Smooth muscle cell (in vitro differentiated cells): ENCODE data around the gene LILRA5. TPM values are rescaled to one million over a fixed set of nuclear protein-coding genes. Genes with fewer than 3 reads are reported as not detected.
"Not testable (repeated sequence)": the region's sequence is repeated elsewhere in the genome, so short reads cannot be mapped to it uniquely, and the experiment has no call there.

ENCODE experiments used
- DNase-seq: peaks from one replicate; lab custom pipeline; 2025; ENCODE audit not compliant: unreplicated experiment; lab: John Stamatoyannopoulos, UW
- H2AFZ ChIP-seq: fragments of 200-600 bp; sonication (generic); 2 replicates; pipeline ENCODE4 v1.6.0; 2016; ENCODE audit warnings: antibody characterized with exemption, low read depth, mild to moderate bottlenecking
- H3F3A ChIP-seq: fragments of 200-600 bp; sonication (generic); 2 replicates; pipeline ENCODE4 v1.6.0; 2017; ENCODE audit warnings: antibody characterized with exemption, low read depth
- H3K27ac ChIP-seq: fragments of 200-600 bp; sonication (generic); 2 replicates; pipeline ENCODE4 v1.5.1; 2016; ENCODE audit warnings: low read depth, mild to moderate bottlenecking
- H3K27me3 ChIP-seq: fragments of 200-600 bp; sonication (generic); 2 replicates; pipeline ENCODE4 v1.6.1; 2016; ENCODE audit warnings: low read depth, mild to moderate bottlenecking
- H3K36me3 ChIP-seq: fragments of 200-600 bp; sonication (generic); 2 replicates; pipeline ENCODE4 v1.5.1; 2016; ENCODE audit warnings: low read depth
- H3K4me1 ChIP-seq: fragments of 200-600 bp; sonication (generic); 2 replicates; pipeline ENCODE4 v1.5.1; 2016; ENCODE audit warnings: low read depth
- H3K4me2 ChIP-seq: fragments of 200-600 bp; sonication (generic); 2 replicates; pipeline ENCODE4 v1.6.0; 2016; ENCODE audit warnings: mild to moderate bottlenecking
- H3K4me3 ChIP-seq: fragments of 200-600 bp; sonication (generic); 2 replicates; pipeline ENCODE4 v1.5.1; 2016; ENCODE audit warnings: mild to moderate bottlenecking
- H3K79me2 ChIP-seq: fragments of 200-600 bp; sonication (generic); 2 replicates; pipeline ENCODE4 v1.6.0; 2016; ENCODE audit warnings: low read depth, mild to moderate bottlenecking
- H3K9ac ChIP-seq: fragments of 200-600 bp; sonication (generic); 2 replicates; pipeline ENCODE4 v1.6.0; 2016; ENCODE audit warnings: low read depth
- H3K9me3 ChIP-seq: fragments of 200-600 bp; sonication (generic); replicated peaks from 2 replicates; pipeline ENCODE4 v1.5.1; 2016; ENCODE audit warnings: low read depth
- H4K20me1 ChIP-seq: fragments of 200-600 bp; sonication (generic); 2 replicates; pipeline ENCODE4 v1.6.0; 2016; ENCODE audit warnings: low read depth
- WGBS: methylation state at CpG from one replicate; pipeline ENCODE4 v1.1.7; 2016; ENCODE audit warnings: low lambda C conversion rate; 5-methylcytosine and 5-hydroxymethylcytosine counted together
- polyA plus RNA-seq: library from polyadenylated mRNA; unstranded; fragments of >200 nt; fragmentation: Nextera tagmentation; extraction: Ambion mirVana; gene quantifications from 2 replicates; pipeline ENCODE4 v1.2.1, GENCODE V29; 2016
- total RNA-seq: library from RNA; depleted of rRNA; stranded (reverse); fragments of >200 nt; gene quantifications from 2 replicates; pipeline ENCODE4 v1.2.3, GENCODE V29; 2014
- TF ChIP-seq, protein P1 (sequence below): fragments of 200-600 bp; sonication (generic); IDR thresholded peaks from 2 replicates; pipeline ENCODE4 v1.5.1; 2017; ENCODE audit warnings: borderline replicate concordance, mild to moderate bottlenecking, antibody characterized with exemption; ENCODE audit not compliant: insufficient read depth, poor library complexity, severe bottlenecking

Gene LILRA5
- total and polyA plus RNA-seq, 2 experiments from 2014 or later = not detected

- no peaks in the 10 kb centered on the region for H3F3A ChIP-seq
- no peaks in the 10 kb centered on the region for H3K79me2 ChIP-seq
- DNase-seq = no peak
- H3K9me3 ChIP-seq = no peaks in the 10 kb centered on the region
- H3K27me3 ChIP-seq = peaks cover 3% of the 10 kb centered on the region
- no peak within 1 kb of the TSS for H3K27ac ChIP-seq
- H2AFZ ChIP-seq = no peak within 1 kb of the TSS
- H3K36me3 ChIP-seq = no peaks in the 10 kb centered on the region
- H3K4me1 ChIP-seq = no peaks in the 10 kb centered on the region
- TF ChIP-seq, protein P1, sequence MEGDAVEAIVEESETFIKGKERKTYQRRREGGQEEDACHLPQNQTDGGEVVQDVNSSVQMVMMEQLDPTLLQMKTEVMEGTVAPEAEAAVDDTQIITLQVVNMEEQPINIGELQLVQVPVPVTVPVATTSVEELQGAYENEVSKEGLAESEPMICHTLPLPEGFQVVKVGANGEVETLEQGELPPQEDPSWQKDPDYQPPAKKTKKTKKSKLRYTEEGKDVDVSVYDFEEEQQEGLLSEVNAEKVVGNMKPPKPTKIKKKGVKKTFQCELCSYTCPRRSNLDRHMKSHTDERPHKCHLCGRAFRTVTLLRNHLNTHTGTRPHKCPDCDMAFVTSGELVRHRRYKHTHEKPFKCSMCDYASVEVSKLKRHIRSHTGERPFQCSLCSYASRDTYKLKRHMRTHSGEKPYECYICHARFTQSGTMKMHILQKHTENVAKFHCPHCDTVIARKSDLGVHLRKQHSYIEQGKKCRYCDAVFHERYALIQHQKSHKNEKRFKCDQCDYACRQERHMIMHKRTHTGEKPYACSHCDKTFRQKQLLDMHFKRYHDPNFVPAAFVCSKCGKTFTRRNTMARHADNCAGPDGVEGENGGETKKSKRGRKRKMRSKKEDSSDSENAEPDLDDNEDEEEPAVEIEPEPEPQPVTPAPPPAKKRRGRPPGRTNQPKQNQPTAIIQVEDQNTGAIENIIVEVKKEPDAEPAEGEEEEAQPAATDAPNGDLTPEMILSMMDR = no peak
- WGBS = 89% methylated on average over 12 of the region's 12 CpGs
- H3K4me3 ChIP-seq = no peak within 1 kb of the TSS
- H3K4me2 ChIP-seq = no peak within 1 kb of the TSS
- no peak within 1 kb of the TSS for H3K9ac ChIP-seq
- no peaks in the 10 kb centered on the region for H4K20me1 ChIP-seq
These were observed 31.8 kb downstream of the LILRA5 start, which contains the start of gene LILRB2 for GRCh38 chr19:54281007-54281728. TSS of gene LILRB2 (minus strand) at chr19:54281110. CDS start at chr19:54280496, 614 bp downstream.

DNA sequence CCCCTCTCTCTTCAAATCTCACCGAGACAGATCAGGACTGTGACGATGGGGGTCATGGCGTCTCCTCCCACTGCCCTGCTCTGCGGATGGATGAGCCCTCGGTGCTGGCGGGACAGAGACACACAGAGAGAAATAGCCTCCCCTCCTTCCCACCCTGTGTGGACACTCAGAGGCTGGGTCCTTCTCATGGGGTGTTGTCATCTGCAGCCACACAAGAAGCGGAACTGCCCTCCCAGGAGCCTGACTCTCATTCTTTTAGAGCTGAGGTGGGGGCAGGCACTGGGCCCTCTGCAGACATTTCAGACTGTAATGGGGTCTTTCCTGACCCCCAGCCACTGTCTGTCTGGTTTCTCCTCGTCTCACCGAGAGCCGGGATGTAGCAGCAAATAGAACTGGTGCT lies 32.5 kb downstream of the LILRA5 start:
- H3K36me3 ChIP-seq, H3K4me1 ChIP-seq, H3K4me3 ChIP-seq, H3K27me3 ChIP-seq, H3K9me3 ChIP-seq, H4K20me1 ChIP-seq, H2AFZ ChIP-seq, H3K79me2 ChIP-seq, H3K27ac ChIP-seq, DNase-seq, H3K4me2 ChIP-seq, H3K9ac ChIP-seq, H3F3A ChIP-seq: not testable (repeated sequence)
- 84% methylated on average over 10 of the region's 10 CpGs for WGBS

DNA sequence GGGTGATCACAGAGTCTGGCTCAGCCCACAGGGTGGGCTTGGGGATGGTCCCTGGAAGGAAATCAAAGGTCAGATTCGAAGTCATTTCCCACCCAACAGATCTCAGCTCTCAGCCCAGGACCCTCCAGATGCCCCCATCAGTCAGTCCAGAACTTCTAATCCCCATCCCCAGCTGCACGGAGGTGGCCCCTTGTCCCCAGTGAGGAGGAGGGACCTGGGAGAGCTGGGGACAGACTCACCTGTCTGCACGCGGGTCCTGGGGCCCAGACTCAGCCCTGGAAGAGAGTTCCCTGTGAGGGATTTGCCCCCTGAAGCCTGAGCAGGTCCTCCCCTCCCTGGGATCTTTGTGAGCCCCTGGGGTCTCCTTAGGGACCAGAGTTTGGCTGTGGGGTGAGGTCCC lies 32.9 kb downstream of the LILRA5 start:
- H3F3A ChIP-seq, H4K20me1 ChIP-seq, H3K79me2 ChIP-seq, H3K4me2 ChIP-seq, H3K4me1 ChIP-seq, DNase-seq, H2AFZ ChIP-seq, H3K4me3 ChIP-seq, H3K9me3 ChIP-seq, H3K9ac ChIP-seq, H3K36me3 ChIP-seq, H3K27me3 ChIP-seq, H3K27ac ChIP-seq: not testable (repeated sequence)
- WGBS = 45% methylated on average over 4 of the region's 4 CpGs

- no peaks in the 10 kb centered on the region for H3K36me3 ChIP-seq
- WGBS = 93% methylated on average over 18 of the region's 18 CpGs
- DNase-seq = no peak
- no peak overlapping the region for H2AFZ ChIP-seq
- H3K4me2 ChIP-seq = no peak overlapping the region
- no peaks in the 10 kb centered on the region for H3K79me2 ChIP-seq
- TF ChIP-seq, protein P1 = no peak
- no peaks in the 10 kb centered on the region for H3K4me1 ChIP-seq
- H4K20me1 ChIP-seq = no peaks in the 10 kb centered on the region
- peaks cover 3% of the 10 kb centered on the region for H3K27me3 ChIP-seq
- no peak overlapping the region for H3K9ac ChIP-seq
- no peak overlapping the region for H3K4me3 ChIP-seq
- H3F3A ChIP-seq = no peaks in the 10 kb centered on the region
- no peak overlapping the region for H3K27ac ChIP-seq
- no peaks in the 10 kb centered on the region for H3K9me3 ChIP-seq
These were observed 33.5 kb downstream of the LILRA5 start for GRCh38 chr19:54279406-54279962.

DNA sequence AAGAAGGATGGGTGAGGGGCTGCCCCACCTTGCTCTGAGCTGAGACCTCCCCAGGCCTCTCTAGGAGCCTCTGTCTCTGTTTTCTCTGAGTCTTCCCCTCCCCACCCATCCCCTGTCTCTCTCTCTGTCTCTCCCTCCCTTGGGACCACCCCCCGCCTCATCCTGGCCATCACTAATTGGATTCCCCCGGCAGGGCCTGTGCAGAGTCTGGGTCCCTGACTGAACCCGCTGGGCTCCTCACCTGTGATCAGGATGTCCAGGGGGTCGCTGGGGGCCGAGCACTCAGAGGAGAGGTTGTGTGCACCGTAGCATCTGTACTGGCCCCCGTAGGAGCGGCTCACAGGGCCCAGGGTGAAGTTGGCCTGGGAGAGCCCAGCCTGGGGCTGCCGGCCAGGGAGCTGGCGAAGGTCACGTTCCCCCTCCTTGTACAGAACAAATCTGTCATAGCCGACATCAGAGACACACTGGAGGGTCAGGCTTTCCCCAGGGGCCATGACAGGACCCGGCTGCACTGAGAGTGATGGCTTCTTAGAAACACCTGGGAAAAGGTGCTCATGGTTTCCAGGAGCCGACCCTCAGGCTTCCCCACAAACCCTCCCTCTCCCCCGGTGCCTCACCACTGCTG lies 34.3 kb downstream of the LILRA5 start:
- not testable (repeated sequence) for H3K4me2 ChIP-seq, H3K27me3 ChIP-seq, H4K20me1 ChIP-seq, H3K9ac ChIP-seq, H3K27ac ChIP-seq, H3K4me3 ChIP-seq, H3K4me1 ChIP-seq, H3K79me2 ChIP-seq, H3K9me3 ChIP-seq, H3K36me3 ChIP-seq, H2AFZ ChIP-seq, DNase-seq, H3F3A ChIP-seq
- 94% methylated on average over 12 of the region's 15 CpGs for WGBS

- H3K9me3 ChIP-seq, H4K20me1 ChIP-seq, H3K79me2 ChIP-seq, H3K27me3 ChIP-seq, H3K36me3 ChIP-seq, H3K4me1 ChIP-seq, DNase-seq, H3K9ac ChIP-seq, H3F3A ChIP-seq, H2AFZ ChIP-seq, H3K27ac ChIP-seq, H3K4me3 ChIP-seq, H3K4me2 ChIP-seq: not testable (repeated sequence)
- WGBS = 86% methylated on average over 13 of the region's 13 CpGs
These were observed 34.9 kb downstream of the LILRA5 start for GRCh38 chr19:54278056-54278455.
